Amniotic epithelial cell (primary cell): ENCODE results near the gene ZBTB4.
"Not testable (repeated sequence)": the region's sequence is repeated elsewhere in the genome, so short reads cannot be mapped to it uniquely, and the experiment has no call there.

Source experiments
- DNase-seq: peaks from one replicate; pipeline ENCODE4 v3.0.0-alpha.2; 2010; ENCODE audit warnings: low read depth

Gene ZBTB4

GRCh38 chr17:7470457-7470973 is 8.9 kb downstream of the ZBTB4 start:
- not testable (repeated sequence) for DNase-seq

GRCh38 chr17:7469843-7470242 is 9.6 kb downstream of the ZBTB4 start:
- not testable (repeated sequence) for DNase-seq

DNA sequence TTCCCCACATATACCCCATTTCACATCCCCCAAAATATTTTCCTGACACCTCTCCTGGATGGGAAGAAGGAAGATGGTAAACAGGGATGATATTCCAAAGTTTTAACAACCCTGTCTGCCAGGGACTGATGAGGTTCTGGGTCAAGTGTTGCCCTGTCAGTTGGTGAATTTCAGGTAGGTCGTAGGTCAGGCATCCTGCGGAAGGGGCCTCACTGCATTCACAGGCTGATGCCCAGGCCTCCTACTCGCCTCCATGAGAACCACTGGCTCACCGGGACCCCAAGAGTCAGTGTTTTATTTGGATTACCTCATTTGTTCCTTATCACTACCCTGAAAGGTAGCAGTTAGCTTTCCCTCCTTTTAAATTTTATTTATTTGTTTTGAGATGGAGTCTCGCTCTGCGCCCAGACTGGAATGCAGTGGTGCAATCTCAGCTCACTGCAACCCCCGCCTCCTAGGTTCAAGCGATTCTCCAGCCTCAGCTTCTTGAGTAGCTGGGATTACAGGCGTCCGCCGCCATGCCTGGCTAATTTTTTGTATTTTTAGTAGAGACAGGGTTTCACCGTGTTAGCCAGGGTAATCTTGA is 10.5 kb downstream of the ZBTB4 start:
- DNase-seq = no peak

DNA sequence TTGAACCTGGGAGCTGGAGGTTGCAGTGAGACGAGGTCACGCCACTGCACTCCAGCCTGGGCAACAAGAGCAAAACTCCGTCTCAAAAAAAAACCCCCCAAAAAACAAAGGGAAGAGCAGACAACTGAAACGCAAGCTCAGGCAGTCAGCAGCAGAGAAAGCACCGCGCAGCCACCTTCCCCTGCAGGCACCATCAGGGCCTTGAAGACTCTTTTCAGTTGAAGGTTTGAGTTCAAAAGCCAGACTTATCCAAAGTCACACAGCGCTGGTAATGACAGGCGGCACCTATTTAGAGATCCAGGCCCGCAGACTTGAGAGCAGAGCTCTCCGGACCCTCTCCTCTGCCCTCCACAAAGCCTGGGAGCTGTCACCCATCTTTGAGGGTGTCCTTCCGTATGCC is 11.1 kb downstream of the ZBTB4 start:
- no peak for DNase-seq

DNA sequence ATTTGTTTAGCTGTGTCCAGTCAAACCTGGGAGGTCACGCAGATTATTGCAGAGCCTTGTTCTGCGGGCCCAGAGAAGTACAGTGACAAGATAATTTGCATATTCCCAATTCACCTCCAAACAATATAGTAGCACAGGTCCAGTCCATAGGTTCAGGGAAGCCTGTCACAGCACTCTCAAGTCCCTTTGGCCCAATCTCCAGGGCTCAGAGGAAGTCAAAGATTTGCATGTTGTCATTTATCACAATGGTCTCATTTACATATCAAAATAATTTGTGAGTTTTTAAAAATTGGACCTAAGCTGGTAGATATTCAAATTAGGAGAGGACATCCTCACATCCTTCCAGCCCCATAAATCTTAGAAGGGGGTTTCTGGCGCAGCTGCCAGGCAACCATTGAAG is 11.9 kb downstream of the ZBTB4 start:
- DNase-seq = no peak

DNA sequence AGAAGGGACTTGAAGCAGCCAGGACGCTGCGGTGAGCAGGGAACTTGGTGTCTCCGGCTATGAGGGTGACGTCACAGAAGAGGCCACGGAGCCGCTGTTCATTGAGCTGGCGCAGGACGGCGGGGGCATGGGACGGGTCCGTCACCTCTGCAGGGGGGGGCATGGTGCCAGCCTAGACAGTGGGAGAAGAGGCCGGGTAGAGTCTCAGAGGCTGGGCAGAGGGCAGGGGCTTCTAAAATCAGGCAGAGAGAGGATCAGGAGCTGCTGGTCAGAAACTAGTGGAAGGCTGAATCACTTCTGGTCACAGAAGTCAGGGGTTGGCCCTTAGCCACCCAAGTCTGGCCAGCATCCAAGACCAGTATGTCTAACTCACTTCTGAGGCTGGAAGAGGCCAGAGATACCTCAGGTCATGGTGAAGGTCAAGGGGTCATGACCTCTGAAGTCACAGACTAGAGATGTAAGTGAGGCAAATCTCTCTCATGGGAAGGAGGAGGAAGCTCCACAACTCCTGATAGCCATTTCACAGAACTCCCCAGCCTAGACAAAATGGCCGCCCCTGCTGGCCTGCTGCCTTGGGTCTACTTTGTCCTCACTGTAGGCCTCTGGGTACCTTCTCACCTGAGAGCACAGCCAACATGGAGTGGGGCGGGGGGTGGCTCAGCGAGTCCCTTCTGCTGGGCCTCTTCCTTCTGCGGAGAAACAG is 12.6 kb downstream of the ZBTB4 start:
- DNase-seq = peak; percentile 72

- DNase-seq = no peak
Observed at GRCh38 chr17:7466318-7466638, 13.2 kb downstream of the ZBTB4 start.

DNA sequence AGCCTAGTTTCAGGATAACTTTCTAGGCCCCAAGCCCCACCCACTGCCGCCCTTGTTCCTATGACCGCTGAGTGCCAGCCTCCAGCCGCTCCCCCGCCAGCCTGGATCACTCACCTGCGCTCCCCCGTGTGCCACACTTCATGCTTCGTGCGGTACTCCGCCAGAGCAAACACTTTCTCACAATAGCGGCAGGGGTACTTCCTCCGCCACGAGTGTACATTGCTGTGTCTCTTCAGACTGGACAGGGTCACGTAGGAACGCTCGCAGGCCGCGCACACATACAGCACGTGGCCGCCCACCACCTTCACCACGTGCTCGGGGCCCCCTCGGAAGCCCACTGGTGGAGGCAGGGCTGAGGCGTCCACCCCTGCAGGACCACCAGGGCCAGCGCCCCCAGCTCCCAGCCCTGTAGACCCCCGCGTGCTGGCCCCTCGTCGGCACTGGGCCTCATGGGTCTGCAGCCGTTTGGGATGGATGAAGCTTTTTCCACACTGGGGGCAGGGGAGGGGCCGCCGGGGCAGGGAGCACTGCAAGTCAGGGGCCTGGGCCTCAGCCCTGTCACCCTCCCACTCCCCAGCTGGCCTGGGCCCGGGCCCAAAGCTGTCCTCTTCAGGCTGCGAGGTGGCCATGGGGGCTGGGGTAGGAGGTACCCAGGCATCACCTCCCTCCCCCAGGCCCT is 13.7 kb downstream of the ZBTB4 start:
- no peak for DNase-seq

DNA sequence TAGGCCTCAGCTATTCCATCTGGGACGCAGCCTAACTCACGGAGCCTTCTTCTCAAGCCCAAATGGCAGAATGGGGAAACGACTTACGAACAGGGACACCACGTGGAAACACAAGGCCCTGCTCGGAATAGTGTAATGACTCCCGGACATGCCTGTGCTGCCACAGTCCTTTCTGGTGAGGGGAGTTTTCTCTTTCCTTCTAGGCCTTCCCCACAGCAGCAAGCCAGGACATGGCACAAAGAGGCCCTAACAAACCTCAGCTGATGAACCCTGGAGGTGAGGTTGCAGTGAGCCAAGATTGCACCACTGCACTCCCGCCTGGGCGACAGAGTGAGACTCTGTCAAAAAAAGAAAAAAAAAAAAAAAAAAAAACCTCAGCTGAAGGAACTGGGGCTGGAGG is 15.3 kb downstream of the ZBTB4 start:
- no peak for DNase-seq

- DNase-seq = no peak
Observed at GRCh38 chr17:7463372-7463846, 16.0 kb downstream of the ZBTB4 start.

DNA sequence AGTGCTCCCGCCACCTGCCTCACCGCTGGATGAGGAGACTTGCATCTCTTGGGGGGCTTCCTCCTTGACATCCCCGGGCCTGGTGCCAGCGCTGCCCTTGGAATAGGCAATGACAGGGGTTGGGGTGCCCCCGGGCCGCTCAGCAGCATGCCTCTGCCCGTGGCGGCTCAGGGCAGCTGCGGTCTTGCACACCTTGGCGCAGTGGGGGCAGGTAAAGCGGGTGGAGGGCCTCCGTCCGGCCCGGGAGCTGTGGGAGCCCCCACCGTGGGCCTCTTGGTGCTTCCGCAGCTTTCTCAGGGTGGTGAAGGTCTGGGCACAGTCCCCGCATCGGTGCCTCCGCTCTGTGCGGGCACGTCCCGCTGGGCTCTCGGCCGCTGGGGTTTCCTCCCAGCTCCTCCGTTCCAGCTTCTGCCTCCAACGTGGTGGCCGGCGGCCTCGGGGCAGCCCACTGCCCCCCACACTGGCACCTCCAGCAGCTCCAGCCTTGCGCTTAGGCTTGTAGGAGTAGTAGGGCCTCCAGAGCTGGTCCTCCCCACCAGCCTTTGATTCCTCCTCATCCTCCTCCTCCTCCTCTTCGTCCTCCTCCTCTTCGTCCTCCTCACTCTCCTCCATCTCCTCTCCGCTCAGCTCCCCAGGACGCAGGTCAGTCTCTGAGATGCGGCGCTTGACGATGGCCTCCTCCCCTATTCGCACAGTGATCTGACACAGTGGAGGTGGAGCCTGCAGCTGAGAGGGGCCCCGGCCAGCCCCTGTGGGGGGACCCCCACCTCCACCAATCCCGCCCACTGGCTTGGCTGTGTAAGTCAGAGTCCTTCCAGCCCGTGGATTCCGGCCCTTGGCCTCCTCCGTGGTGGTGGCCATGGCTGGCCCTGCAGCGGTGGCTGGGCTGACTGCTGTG is 16.7 kb downstream of the ZBTB4 start:
- no peak for DNase-seq

- no peak for DNase-seq
Observed at GRCh38 chr17:7460850-7461660, 18.4 kb downstream of the ZBTB4 start.

GRCh38 chr17:7459961-7460545 is 19.4 kb downstream of the ZBTB4 start:
- no peak for DNase-seq

DNA sequence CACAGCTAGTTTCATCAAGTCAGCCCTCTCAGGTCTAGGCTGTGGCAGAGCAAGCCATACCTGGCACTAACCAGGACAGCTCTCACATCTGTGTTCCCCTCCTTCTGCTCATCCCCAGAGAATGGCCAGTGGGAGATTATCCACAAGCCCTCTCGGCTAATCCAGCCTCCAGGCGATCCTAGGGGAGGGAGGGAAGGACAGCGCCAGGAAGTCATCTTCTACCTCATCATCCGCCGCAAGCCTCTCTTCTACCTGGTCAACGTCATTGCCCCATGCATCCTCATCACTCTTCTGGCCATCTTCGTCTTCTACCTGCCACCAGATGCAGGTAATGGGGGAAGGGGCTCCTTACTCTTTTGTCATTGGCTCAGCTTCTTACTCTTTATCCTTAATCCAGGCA is 31.0 kb downstream of the ZBTB4 start:
- no peak for DNase-seq

GRCh38 chr17:7445619-7445968 is 33.8 kb downstream of the ZBTB4 start:
- DNase-seq = no peak

GRCh38 chr17:7444682-7445618 is 34.5 kb downstream of the ZBTB4 start, which contains the start of gene CHRNB1:
CHRNB1 (plus strand) TSS chr17:7445061; CDS start chr17:7445128, 67 bp downstream.
- DNase-seq = peak; percentile 42

- DNase-seq = peak; percentile 78
Observed at GRCh38 chr17:7443499-7444485, 35.6 kb downstream of the ZBTB4 start.

GRCh38 chr17:7442142-7442541 is 37.3 kb downstream of the ZBTB4 start:
- DNase-seq = no peak

- DNase-seq = no peak
Observed at GRCh38 chr17:7441266-7441665, 38.2 kb downstream of the ZBTB4 start.
